ENCODE measurements around the gene DSG3. TPM values are rescaled to one million over a fixed set of nuclear protein-coding genes. Genes with fewer than 3 reads are reported as not detected.
"Not testable (repeated sequence)": the region's sequence is repeated elsewhere in the genome, so short reads cannot be mapped to it uniquely, and the experiment has no call there.

Gene DSG3
- total and polyA plus RNA-seq, 2 of the 8 experiments (the other 6 are each of a cell fraction or from before 2014, with no cell fraction given): 0.03 to 0.07 TPM

- H3K27ac ChIP-seq (ENCODE audit: low read depth, low read length); H2AFZ ChIP-seq (ENCODE audit: low read length); H3K23me2 ChIP-seq (ENCODE audit: low read depth, low read length); H3K4ac ChIP-seq (replicated peaks; ENCODE audit: insufficient read length, low read depth, low read length); H3K18ac ChIP-seq (ENCODE audit: extremely low read depth, low read length); H3K9me3 ChIP-seq (ENCODE audit: insufficient read depth in 2 of 2, low read depth in 1 of 2, low read length in 1 of 2); H2BK120ac ChIP-seq (replicated peaks; ENCODE audit: low read depth, low read length); H3K4me1 ChIP-seq (replicated peaks in 1 of 4; ENCODE audit: control insufficient read depth in 3 of 4, insufficient read depth in 4 of 4, low read length in 3 of 4); H3K56ac ChIP-seq (replicated peaks; ENCODE audit: insufficient read length, low read depth, low read length); H3K9ac ChIP-seq (replicated peaks in 1 of 4; ENCODE audit: extremely low read depth in 1 of 4, low read depth in 3 of 4, low read length in 3 of 4); H3K27me3 ChIP-seq (replicated peaks in 1 of 4; ENCODE audit: control insufficient read depth in 3 of 4, extremely low read depth in 1 of 4, insufficient read depth in 3 of 4, low read length in 3 of 4); H2BK12ac ChIP-seq (ENCODE audit: low read depth, low read length); CTCF ChIA-PET (ENCODE audit: partially characterized antibody); POLR2A ChIA-PET (ENCODE audit: partially characterized antibody); H3K4me2 ChIP-seq (ENCODE audit: insufficient read depth in 1 of 2, low read depth in 2 of 2, low read length in 2 of 2); H3K36me3 ChIP-seq (ENCODE audit: control insufficient read depth in 2 of 4, insufficient read depth in 4 of 4, low read length in 3 of 4); H3K23ac ChIP-seq (ENCODE audit: insufficient read length); H4K20me1 ChIP-seq (replicated peaks in 1 of 2; ENCODE audit: control insufficient read depth in 1 of 2, insufficient read depth in 2 of 2, low read length in 2 of 2); H3K14ac ChIP-seq (ENCODE audit: insufficient read length); FAIRE-seq; H3K4me3 ChIP-seq (ENCODE audit: extremely low read depth in 1 of 4, insufficient read depth in 2 of 4, low read depth in 3 of 4, low read length in 4 of 4); H2BK5ac ChIP-seq (ENCODE audit: low read depth, low read length); H4K91ac ChIP-seq (replicated peaks; ENCODE audit: insufficient read length, low read length); H2BK15ac ChIP-seq (ENCODE audit: low read length); H2AK5ac ChIP-seq (ENCODE audit: low read depth, low read length); H4K5ac ChIP-seq (ENCODE audit: insufficient read length, low read depth, low read length); DNase-seq (ENCODE audit: low read depth in 1 of 2, low spot score in 2 of 2); H4K8ac ChIP-seq (ENCODE audit: extremely low read depth, insufficient read depth, low read length); H2BK20ac ChIP-seq (ENCODE audit: low read length): not testable (repeated sequence)
- Histone ChIP-seq H3K79me1 (ENCODE audit: low read depth, low read length) (peaks cover 13% of the 10 kb centered on the region), H3K79me2 (ENCODE audit: control insufficient read depth in 1 of 2, insufficient read depth in 2 of 2, low read length in 2 of 2) (peaks cover 2 to 93% of the 10 kb centered on the region in 2 experiments; a peak in 3 of 4 replicates)
- 98% methylated on average over 2 of the region's 2 CpGs; no CpG with 5 or more reads in 1 of the 2 experiments for WGBS, 2 experiments (ENCODE audit: extremely low coverage in 1 of 2, insufficient coverage in 1 of 2, insufficient read length in 1 of 2, insufficient replicate concordance in 2 of 2, low coverage in 1 of 2, low lambda C conversion rate in 2 of 2, missing lambda C conversion rate in 1 of 2)
These were observed 59.6 kb downstream of the DSG3 start for GRCh38 chr18:31507124-31507523.

Measured in H1 (cell line).